B cell (primary cell): ENCODE results near the gene CCN5. TPM values are rescaled to one million over a fixed set of nuclear protein-coding genes. Genes with fewer than 3 reads are reported as not detected.

Experiments
- ATAC-seq: fragments of 200-7000 bp; cut with Tn5 transposase; one replicate; pipeline ENCODE4 v1.10.0; 2021; ENCODE audit warnings: low read depth, mild to moderate bottlenecking, moderate number of reproducible peaks, moderate library complexity
- CTCF ChIA-PET: fragments of 350-600 bp; sonication (Branson Sonifier 250); formaldehyde crosslinking; loops from one replicate; lab custom pipeline; 2021; ENCODE audit warnings: antibody characterized with exemption, inconsistent platforms; lab: Charles Lee
- POLR2A ChIA-PET: fragments of 350-600 bp; sonication (Branson Sonifier 250); formaldehyde crosslinking; loops from one replicate; lab custom pipeline; 2021; ENCODE audit warnings: antibody characterized with exemption; lab: Charles Lee
- DNase-seq: peaks from one replicate; pipeline ENCODE4 v3.0.0; 2013
- H2AFZ ChIP-seq: 2 replicates; pipeline ENCODE4 v1.6.1; 2012; ENCODE audit warnings: mild to moderate bottlenecking, low read depth, low read length; ENCODE audit not compliant: insufficient read depth, poor library complexity, severe bottlenecking
- H3K27ac ChIP-seq, 2 donors: 1 replicate in 1 of 2; 2 replicates in 1 of 2; pipeline ENCODE4 v1.5.1; 2012 to 2013; ENCODE audit warnings: low read length in 2 of 2, mild to moderate bottlenecking in 2 of 2, moderate library complexity in 1 of 2
- H3K27me3 ChIP-seq, 4 experiments: fragments of 200-600 bp in 1 of 4; sonication (generic) in 1 of 4; replicated peaks in 1 of 4; 1 replicate in 2 of 4; 2 replicates in 2 of 4; pipeline versions ENCODE4 v1.6.1 to v1.7.0; 2013 to 2016; ENCODE audit warnings: low read length in 3 of 4, mild to moderate bottlenecking in 2 of 4, mixed read lengths in 1 of 4, moderate library complexity in 1 of 4; ENCODE audit not compliant: insufficient read depth in 4 of 4, control insufficient read depth in 3 of 4; ENCODE audit errors: control extremely low read depth in 1 of 4
- H3K36me3 ChIP-seq, 2 experiments: replicated peaks in 1 of 2; 1 replicate in 1 of 2; 2 replicates in 1 of 2; pipeline versions ENCODE4 v1.6.1 to v1.7.1; 2013; ENCODE audit warnings: low read length in 1 of 2; ENCODE audit not compliant: insufficient read depth in 2 of 2, control insufficient read depth in 1 of 2; ENCODE audit errors: control extremely low read depth in 1 of 2, extremely low read depth in 1 of 2
- H3K4me1 ChIP-seq, 2 donors: fragments of 200-600 bp in 1 of 2; sonication (generic) in 1 of 2; 1 replicate in 1 of 2; 2 replicates in 1 of 2; pipeline versions ENCODE4 v1.5.1 to v1.6.1; 2013 to 2017; ENCODE audit warnings: low read length in 2 of 2; ENCODE audit not compliant: control insufficient read depth in 2 of 2, insufficient read depth in 2 of 2
- H3K4me2 ChIP-seq: replicated peaks from 2 replicates; pipeline ENCODE3; 2012; ENCODE audit warnings: mild to moderate bottlenecking, low read depth, low read length; ENCODE audit not compliant: poor library complexity, severe bottlenecking
- H3K4me3 ChIP-seq, 5 experiments: fragments of 200-600 bp in 1 of 5; sonication (generic) in 1 of 5; 1 replicate in 3 of 5; 2 replicates in 2 of 5; pipeline versions ENCODE4 v1.5.1 to v1.7.0; 2011 to 2016; ENCODE audit warnings: low read length in 4 of 5, mild to moderate bottlenecking in 4 of 5, low read depth in 2 of 5, control low read depth in 1 of 5, moderate library complexity in 1 of 5; ENCODE audit not compliant: insufficient read depth in 1 of 5; ENCODE audit errors: control extremely low read depth in 1 of 5, extremely low read depth in 1 of 5
- H3K79me2 ChIP-seq: fragments of 200-600 bp; sonication (generic); one replicate; pipeline ENCODE4 v1.6.0; 2016; ENCODE audit warnings: low read length; ENCODE audit not compliant: control insufficient read depth, insufficient read depth
- H3K9ac ChIP-seq: fragments of 200-600 bp; sonication (generic); 2 replicates; pipeline ENCODE4 v1.6.1; 2017; ENCODE audit warnings: mild to moderate bottlenecking, low read length, moderate library complexity
- H3K9me3 ChIP-seq, 3 donors: one replicate each; pipeline versions ENCODE4 v1.6.1 to v1.7.1; 2013; ENCODE audit warnings: low read length in 2 of 3; ENCODE audit not compliant: control insufficient read depth in 2 of 3, insufficient read depth in 1 of 3; ENCODE audit errors: control extremely low read depth in 1 of 3
- H4K20me1 ChIP-seq: 2 replicates; pipeline ENCODE4 v1.6.0; 2012; ENCODE audit warnings: mild to moderate bottlenecking, low read length; ENCODE audit not compliant: insufficient read depth, control insufficient read depth, poor library complexity, severe bottlenecking
- H3K27ac Mint-ChIP-seq: one replicate; pipeline ENCODE4 v1.8.0; 2021; ENCODE audit warnings: mixed read lengths
- H3K27me3 Mint-ChIP-seq: one replicate; pipeline ENCODE4 v1.8.0; 2021; ENCODE audit warnings: mixed read lengths
- H3K4me1 Mint-ChIP-seq: one replicate; pipeline ENCODE4 v1.8.0; 2021; ENCODE audit warnings: mixed read lengths
- H3K4me3 Mint-ChIP-seq: one replicate; pipeline ENCODE4 v1.8.0; 2021; ENCODE audit warnings: mixed read lengths
- H3K9me3 Mint-ChIP-seq: one replicate; pipeline ENCODE4 v1.8.0; 2022; ENCODE audit warnings: mixed read lengths; ENCODE audit not compliant: insufficient read depth
- CTCF ChIP-seq: fragments of 200-600 bp; IDR thresholded peaks from one replicate; pipeline ENCODE4 v1.8.0; 2022; ENCODE audit warnings: antibody characterized with exemption, mild to moderate bottlenecking
- EZH2 ChIP-seq: IDR thresholded peaks from 2 replicates; pipeline ENCODE4 v1.6.1; 2012; ENCODE audit warnings: borderline replicate concordance, low read depth, mild to moderate bottlenecking, moderate library complexity, low read length; ENCODE audit not compliant: insufficient read depth, poor library complexity, severe bottlenecking
- WGBS: methylation state at CpG from one replicate; pipeline ENCODE4 v1.1.5; 2013; ENCODE audit warnings: missing lambda C conversion rate; ENCODE audit not compliant: insufficient coverage; 5-methylcytosine and 5-hydroxymethylcytosine counted together
- intact Hi-C: fragments of 100-400 bp; cut with micrococcal nuclease; formaldehyde crosslinking; loops from one replicate; pipeline ENCODE4 v1.10.0; 2022
- polyA plus RNA-seq: library from polyadenylated mRNA; depleted of rRNA; stranded (reverse); fragments of >200 nt; gene quantifications from 2 replicates; pipeline ENCODE4 v1.2.3, GENCODE V29; 2012
- total RNA-seq, 2 donors: library from RNA; stranded (reverse); fragments of 120-200 nt in 1 of 2; gene quantifications; 1 replicate in 1 of 2; 2 replicates in 1 of 2; pipeline versions ENCODE4 v1.2.3 to v1.2.4, GENCODE V29; 2013 to 2022

The CCN5 gene
- total and polyA plus RNA-seq, 2 donors (not counting 1 experiment from before 2014, with no cell fraction given), result not detected

- Mint-ChIP-seq H3K27me3 (peaks cover 5% of the 10 kb centered on the region), H3K4me1 (peaks cover 16% of the 10 kb centered on the region), H3K27ac (no peak overlapping the region), H3K9me3 (no peaks in the 10 kb centered on the region), H3K4me3 (no peak overlapping the region)
- intact Hi-C loops, result no loop called here
- H3K27ac ChIP-seq, result no peak overlapping the region
- no peak overlapping the region for H3K9ac ChIP-seq
- no peaks in the 10 kb centered on the region for H3K9me3 ChIP-seq
- CTCF ChIA-PET, result no interaction called here
- 100% methylated on average over 7 of the region's 9 CpGs for WGBS
- H3K27me3 ChIP-seq, result peaks cover 0 to 7% (median 0%) of the 10 kb centered on the region in 4 experiments
- H4K20me1 ChIP-seq, result no peaks in the 10 kb centered on the region
- no peaks in the 10 kb centered on the region for H3K79me2 ChIP-seq
- POLR2A ChIA-PET, result no interaction called here
- no peak overlapping the region for H3K4me2 ChIP-seq
- DNase-seq (no peak), ATAC-seq (no peak)
- no peak overlapping the region for H2AFZ ChIP-seq
- no peaks in the 10 kb centered on the region for H3K36me3 ChIP-seq
- no peak overlapping the region for H3K4me3 ChIP-seq
- H3K4me1 ChIP-seq, result peaks cover 7 to 11% of the 10 kb centered on the region in 2 donors
- TF ChIP-seq CTCF (no peak), EZH2 (no peak)
These were observed 11.1 kb upstream of the CCN5 start for GRCh38 chr20:44703956-44704488.

GRCh38 chr20:44704551-44704971 lies 10.6 kb upstream of the CCN5 start:
- H3K9me3 ChIP-seq, result no peaks in the 10 kb centered on the region
- H3K27me3 ChIP-seq, result peaks cover 0 to 7% (median 0%) of the 10 kb centered on the region in 4 experiments
- no peaks in the 10 kb centered on the region for H3K79me2 ChIP-seq
- peaks cover 5% of the 10 kb centered on the region for H3K27me3 Mint-ChIP-seq
- no peak overlapping the region for H2AFZ ChIP-seq
- CTCF ChIA-PET, result interaction anchor here (1.3 kb wide), 1 partner anchor 19 kb away, joined by 3 read pairs; no protein-coding TSS in a partner anchor
- DNase-seq (no peak), ATAC-seq (no peak)
- POLR2A ChIA-PET, result no interaction called here
- intact Hi-C loops, result no loop called here
- no peak overlapping the region for H3K4me2 ChIP-seq
- no peaks in the 10 kb centered on the region for H3K9me3 Mint-ChIP-seq
- H3K36me3 ChIP-seq, result no peaks in the 10 kb centered on the region
- H3K9ac ChIP-seq, result no peak overlapping the region
- H3K27ac ChIP-seq, result no peak overlapping the region
- WGBS, result 62% methylated on average over 2 of the region's 4 CpGs
- H3K4me1 Mint-ChIP-seq, result peaks cover 16% of the 10 kb centered on the region
- TF ChIP-seq CTCF (no peak), EZH2 (no peak)
- H3K27ac Mint-ChIP-seq, result no peak overlapping the region
- peaks cover 7 to 11% of the 10 kb centered on the region in 2 donors for H3K4me1 ChIP-seq
- H4K20me1 ChIP-seq, result no peaks in the 10 kb centered on the region
- no peak overlapping the region for H3K4me3 Mint-ChIP-seq
- no peak overlapping the region for H3K4me3 ChIP-seq
